ENCODE data around the gene INTS11. TPM values are rescaled to one million over a fixed set of nuclear protein-coding genes. Genes with fewer than 3 reads are reported as not detected.

The INTS11 gene
- polyA plus RNA-seq, 1 donor (not counting 4 experiments of a cell fraction or from before 2014, with no cell fraction given): 70.4 TPM

DNA sequence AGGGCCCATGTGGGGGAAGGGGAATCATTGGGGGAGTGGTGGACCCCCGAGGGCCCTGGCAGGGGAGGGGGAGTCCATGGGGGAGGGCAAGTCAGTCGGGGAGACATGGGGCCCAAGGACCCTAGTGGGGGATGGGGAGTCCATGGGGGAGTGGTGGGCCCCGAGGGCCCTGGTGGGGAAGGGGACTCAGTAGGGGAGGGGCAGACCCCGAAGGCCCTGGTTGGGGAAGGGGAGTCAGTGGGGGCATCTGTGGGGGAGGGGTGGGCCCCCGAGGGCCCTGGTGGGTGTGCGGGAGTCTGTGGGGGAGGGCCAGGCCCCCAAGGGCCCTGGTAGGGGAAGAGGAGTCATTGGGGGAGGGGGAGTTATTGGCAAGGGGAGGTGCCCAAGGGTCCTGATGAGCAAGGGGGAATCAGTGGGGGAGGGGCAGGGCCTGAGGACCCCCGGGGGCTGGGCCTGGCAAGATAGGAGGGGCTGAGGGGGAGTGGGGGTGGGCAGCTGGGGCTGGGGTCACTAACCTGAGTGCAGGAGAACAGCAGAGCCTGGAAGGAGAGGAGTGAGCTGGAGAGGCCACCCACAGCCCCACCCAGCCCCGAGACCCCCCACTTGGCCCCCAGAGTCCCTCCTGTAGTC is 31.8 kb upstream of the INTS11 start:
- H3K4me1 ChIP-seq (ENCODE audit: control insufficient read depth, extremely low read depth, insufficient read depth, low read length): peaks cover 25% of the 10 kb centered on the region
- peaks cover 8% of the 10 kb centered on the region for H3K27me3 ChIP-seq (ENCODE audit: control insufficient read depth, extremely low read depth, insufficient read depth, low read length)
- H3K9me3 ChIP-seq (ENCODE audit: control insufficient read depth, low read depth, low read length): no peaks in the 10 kb centered on the region
- TF ChIP-seq, protein P1, sequence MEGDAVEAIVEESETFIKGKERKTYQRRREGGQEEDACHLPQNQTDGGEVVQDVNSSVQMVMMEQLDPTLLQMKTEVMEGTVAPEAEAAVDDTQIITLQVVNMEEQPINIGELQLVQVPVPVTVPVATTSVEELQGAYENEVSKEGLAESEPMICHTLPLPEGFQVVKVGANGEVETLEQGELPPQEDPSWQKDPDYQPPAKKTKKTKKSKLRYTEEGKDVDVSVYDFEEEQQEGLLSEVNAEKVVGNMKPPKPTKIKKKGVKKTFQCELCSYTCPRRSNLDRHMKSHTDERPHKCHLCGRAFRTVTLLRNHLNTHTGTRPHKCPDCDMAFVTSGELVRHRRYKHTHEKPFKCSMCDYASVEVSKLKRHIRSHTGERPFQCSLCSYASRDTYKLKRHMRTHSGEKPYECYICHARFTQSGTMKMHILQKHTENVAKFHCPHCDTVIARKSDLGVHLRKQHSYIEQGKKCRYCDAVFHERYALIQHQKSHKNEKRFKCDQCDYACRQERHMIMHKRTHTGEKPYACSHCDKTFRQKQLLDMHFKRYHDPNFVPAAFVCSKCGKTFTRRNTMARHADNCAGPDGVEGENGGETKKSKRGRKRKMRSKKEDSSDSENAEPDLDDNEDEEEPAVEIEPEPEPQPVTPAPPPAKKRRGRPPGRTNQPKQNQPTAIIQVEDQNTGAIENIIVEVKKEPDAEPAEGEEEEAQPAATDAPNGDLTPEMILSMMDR (optimal IDR thresholded peaks at IDR 0.05 in 1 of 3, IDR thresholded peaks at IDR 0.05 in 1 of 3, conservative IDR thresholded peaks at IDR 0.05 in 1 of 3; ENCODE audit: extremely low read depth in 1 of 3, insufficient read depth in 2 of 3, low read length in 3 of 3): no peak
- no peak for TF ChIP-seq EZH2 (IDR thresholded peaks at IDR 0.05; ENCODE audit: low read length)
- H4K20me1 ChIP-seq (ENCODE audit: control insufficient read depth, extremely low read depth, insufficient read depth, low read length): no peaks in the 10 kb centered on the region
- H3K4me2 ChIP-seq (ENCODE audit: control insufficient read depth, extremely low read depth, insufficient read depth, low read depth, low read length): no peak overlapping the region
- no peak overlapping the region for H3K9ac ChIP-seq (ENCODE audit: control insufficient read depth, extremely low read depth, insufficient read depth, low read length)
- H3K79me2 ChIP-seq (ENCODE audit: control insufficient read depth, insufficient read depth, low read length): no peaks in the 10 kb centered on the region
- H3K9me1 ChIP-seq (ENCODE audit: control insufficient read depth, extremely low read depth, insufficient read depth, low read length): no peaks in the 10 kb centered on the region
- no peak for DNase-seq (ENCODE audit: low read depth, low spot score)
- no peaks in the 10 kb centered on the region for H3K36me3 ChIP-seq (ENCODE audit: control insufficient read depth in 2 of 2, extremely low read depth in 1 of 2, insufficient read depth in 2 of 2, low read length in 2 of 2)
- dilution Hi-C loops (cut with MboI; ENCODE audit: extremely low pct_ligation_motif_present, low sequenced_read_pairs): no loop called here
- no peak overlapping the region for H3K4me3 ChIP-seq (ENCODE audit: control insufficient read depth in 2 of 3, extremely low read depth in 1 of 3, insufficient read depth in 2 of 3, low read depth in 1 of 3, low read length in 3 of 3)
- no peak overlapping the region for H3K27ac ChIP-seq (ENCODE audit: control insufficient read depth, insufficient read depth, low read length)
- H2AFZ ChIP-seq (ENCODE audit: control insufficient read depth, low read length): no peak overlapping the region
- no peak for FAIRE-seq

DNA sequence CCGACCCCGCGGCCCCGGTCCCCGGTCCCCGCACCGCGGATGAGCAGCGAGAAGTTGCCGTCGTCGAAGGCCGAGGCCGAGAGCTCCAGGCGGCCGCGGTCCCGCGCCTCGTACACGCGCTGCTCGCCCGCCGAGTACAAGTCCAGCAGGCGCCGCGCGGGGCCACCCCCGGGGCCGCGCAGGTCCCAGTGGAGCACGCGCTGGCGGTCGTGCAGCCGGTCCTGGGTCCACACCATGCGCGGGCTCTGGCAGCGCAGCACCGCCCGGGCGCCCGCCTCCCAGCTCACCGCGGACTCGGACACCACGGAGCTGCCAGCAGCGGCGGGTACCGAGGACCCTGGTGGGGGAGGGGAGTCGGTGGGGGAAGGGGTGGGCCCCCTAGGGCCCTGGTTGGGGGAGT is 31.0 kb upstream of the INTS11 start:
- Histone ChIP-seq H3K36me3 (ENCODE audit: control insufficient read depth in 2 of 2, extremely low read depth in 1 of 2, insufficient read depth in 2 of 2, low read length in 2 of 2) (no peaks in the 10 kb centered on the region), H3K9me3 (ENCODE audit: control insufficient read depth, low read depth, low read length) (no peaks in the 10 kb centered on the region), H3K4me1 (ENCODE audit: control insufficient read depth, extremely low read depth, insufficient read depth, low read length) (peaks cover 18% of the 10 kb centered on the region), H4K20me1 (ENCODE audit: control insufficient read depth, extremely low read depth, insufficient read depth, low read length) (no peaks in the 10 kb centered on the region), H3K4me2 (ENCODE audit: control insufficient read depth, extremely low read depth, insufficient read depth, low read depth, low read length) (no peak overlapping the region), H3K79me2 (ENCODE audit: control insufficient read depth, insufficient read depth, low read length) (no peaks in the 10 kb centered on the region), H3K27me3 (ENCODE audit: control insufficient read depth, extremely low read depth, insufficient read depth, low read length) (peaks cover 8% of the 10 kb centered on the region), H3K4me3 (ENCODE audit: control insufficient read depth in 2 of 3, extremely low read depth in 1 of 3, insufficient read depth in 2 of 3, low read depth in 1 of 3, low read length in 3 of 3) (no peak overlapping the region), H2AFZ (ENCODE audit: control insufficient read depth, low read length) (no peak overlapping the region), H3K9ac (ENCODE audit: control insufficient read depth, extremely low read depth, insufficient read depth, low read length) (no peak overlapping the region), H3K27ac (ENCODE audit: control insufficient read depth, insufficient read depth, low read length) (no peak overlapping the region), H3K9me1 (ENCODE audit: control insufficient read depth, extremely low read depth, insufficient read depth, low read length) (no peaks in the 10 kb centered on the region)
- FAIRE-seq (no peak), DNase-seq (ENCODE audit: low read depth, low spot score) (no peak)
- dilution Hi-C loops (cut with MboI; ENCODE audit: extremely low pct_ligation_motif_present, low sequenced_read_pairs): no loop called here
- TF ChIP-seq, protein P1 (optimal IDR thresholded peaks at IDR 0.05 in 1 of 3, IDR thresholded peaks at IDR 0.05 in 1 of 3, conservative IDR thresholded peaks at IDR 0.05 in 1 of 3; ENCODE audit: extremely low read depth in 1 of 3, insufficient read depth in 2 of 3, low read length in 3 of 3): no peak
- no peak for TF ChIP-seq EZH2 (IDR thresholded peaks at IDR 0.05; ENCODE audit: low read length)
